Measurements from ENCODE around the gene GTF3C6. TPM values are rescaled to one million over a fixed set of nuclear protein-coding genes. Genes with fewer than 3 reads are reported as not detected.
A peak's percentile ranks its signal among the peaks of the same experiment; 100 is the strongest.

The GTF3C6 gene
- total RNA-seq, 3 donors from 2014 or later (not counting 1 experiment from before 2014, with no cell fraction given) = 28.2 to 36.0 (median 33.8) TPM

DNA sequence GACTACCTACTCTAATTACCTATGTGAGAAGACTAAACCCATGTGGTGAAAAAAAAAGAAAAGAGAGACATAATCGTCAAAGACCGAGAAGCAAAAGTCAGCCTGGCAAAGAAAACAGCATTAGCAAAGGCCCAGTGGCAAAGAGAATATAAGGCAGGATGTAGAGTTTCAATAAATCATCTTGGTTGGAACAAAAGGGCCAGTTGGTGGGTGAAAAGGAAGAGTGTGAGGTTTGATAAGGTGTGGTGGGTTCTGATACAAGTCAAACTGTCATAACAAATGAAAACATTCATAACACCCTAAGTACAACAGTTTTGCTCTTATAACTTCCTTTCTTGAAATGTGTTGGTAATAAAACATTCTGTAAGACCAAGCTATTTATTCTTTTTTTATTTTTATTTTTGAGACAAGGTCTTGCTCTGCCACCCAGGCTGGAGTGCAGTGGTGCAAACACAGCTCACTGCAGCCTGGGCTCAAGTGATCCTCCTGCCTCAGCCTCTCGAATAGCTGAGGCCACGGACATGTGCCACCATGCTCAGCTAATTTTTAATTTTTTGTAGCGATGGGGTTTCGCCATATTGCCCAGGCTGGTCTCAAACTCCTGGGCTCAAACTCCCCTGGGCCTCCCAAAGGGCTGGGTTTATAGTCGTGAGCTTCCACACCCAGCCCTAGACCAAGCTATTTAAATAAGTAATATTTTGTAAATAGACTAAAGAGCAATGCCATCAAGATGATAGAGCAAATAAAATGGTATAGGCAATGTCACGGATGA, 18.9 kb upstream of the GTF3C6 start:
- Mint-ChIP-seq H3K9me3 (no peaks in the 10 kb centered on the region), H3K36me3 (no peaks in the 10 kb centered on the region), H3K4me3 (no peak overlapping the region), H3K27me3 (ENCODE audit: low read depth in 2 of 2) (no peaks in the 10 kb centered on the region), H3K27ac (no peak overlapping the region), H3K4me1 (peaks cover 0 to 5% of the 10 kb centered on the region in 2 donors)
- peak in 1 of 3 donors; percentile 40 for ATAC-seq
- no peak for DNase-seq
- Histone ChIP-seq H3K4me3 (ENCODE audit: low read length) (no peak overlapping the region), H3K9me3 (ENCODE audit: control insufficient read depth, insufficient read depth, low read length) (no peaks in the 10 kb centered on the region), H3K27ac (ENCODE audit: low read length) (no peak overlapping the region), H3K4me1 (ENCODE audit: control insufficient read depth, insufficient read depth, low read length) (no peaks in the 10 kb centered on the region), H3K36me3 (ENCODE audit: control insufficient read depth, insufficient read depth, low read length) (no peaks in the 10 kb centered on the region), H3K27me3 (ENCODE audit: control insufficient read depth, insufficient read depth, low read length) (no peaks in the 10 kb centered on the region)
- TF ChIP-seq, protein P1, sequence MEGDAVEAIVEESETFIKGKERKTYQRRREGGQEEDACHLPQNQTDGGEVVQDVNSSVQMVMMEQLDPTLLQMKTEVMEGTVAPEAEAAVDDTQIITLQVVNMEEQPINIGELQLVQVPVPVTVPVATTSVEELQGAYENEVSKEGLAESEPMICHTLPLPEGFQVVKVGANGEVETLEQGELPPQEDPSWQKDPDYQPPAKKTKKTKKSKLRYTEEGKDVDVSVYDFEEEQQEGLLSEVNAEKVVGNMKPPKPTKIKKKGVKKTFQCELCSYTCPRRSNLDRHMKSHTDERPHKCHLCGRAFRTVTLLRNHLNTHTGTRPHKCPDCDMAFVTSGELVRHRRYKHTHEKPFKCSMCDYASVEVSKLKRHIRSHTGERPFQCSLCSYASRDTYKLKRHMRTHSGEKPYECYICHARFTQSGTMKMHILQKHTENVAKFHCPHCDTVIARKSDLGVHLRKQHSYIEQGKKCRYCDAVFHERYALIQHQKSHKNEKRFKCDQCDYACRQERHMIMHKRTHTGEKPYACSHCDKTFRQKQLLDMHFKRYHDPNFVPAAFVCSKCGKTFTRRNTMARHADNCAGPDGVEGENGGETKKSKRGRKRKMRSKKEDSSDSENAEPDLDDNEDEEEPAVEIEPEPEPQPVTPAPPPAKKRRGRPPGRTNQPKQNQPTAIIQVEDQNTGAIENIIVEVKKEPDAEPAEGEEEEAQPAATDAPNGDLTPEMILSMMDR (IDR thresholded peaks at IDR 0.05) = no peak
- intact Hi-C loops (cut with micrococcal nuclease) = no loop called here
- 54% methylated on average over 6 of the region's 8 CpGs for WGBS (ENCODE audit: insufficient coverage)

DNA sequence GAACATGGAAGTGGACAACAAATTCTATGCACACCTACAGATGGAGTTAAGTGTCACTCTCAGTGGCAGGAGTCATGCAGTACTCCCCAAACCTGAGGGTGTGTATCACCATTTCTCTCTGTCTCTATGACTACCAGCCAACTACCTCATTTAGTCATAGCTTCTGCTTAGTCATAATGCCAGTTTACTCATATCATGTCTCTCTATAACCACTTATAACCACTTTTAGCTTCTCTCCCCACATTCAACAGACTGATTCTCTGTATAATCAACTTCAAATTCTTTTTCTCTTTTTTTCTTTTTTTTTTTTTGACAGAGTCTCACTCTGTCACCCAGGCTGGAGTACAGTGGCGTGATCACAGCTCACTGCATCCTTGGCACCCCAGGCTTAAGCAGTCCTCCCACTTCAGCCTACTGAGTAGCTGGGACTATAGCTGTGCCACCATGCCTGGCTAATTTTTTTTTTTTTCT, 13.8 kb upstream of the GTF3C6 start:
- Mint-ChIP-seq H3K4me1 (no peaks in the 10 kb centered on the region), H3K27ac (no peak overlapping the region), H3K27me3 (ENCODE audit: low read depth in 2 of 2) (no peaks in the 10 kb centered on the region), H3K9me3 (no peaks in the 10 kb centered on the region), H3K4me3 (no peak overlapping the region), H3K36me3 (no peaks in the 10 kb centered on the region)
- DNase-seq = peak in 1 of 2 donors; percentile 38
- TF ChIP-seq, protein P1 (IDR thresholded peaks at IDR 0.05) = no peak
- H3K27ac ChIP-seq (ENCODE audit: low read length) = no peak overlapping the region
- no peaks in the 10 kb centered on the region for H3K9me3 ChIP-seq (ENCODE audit: control insufficient read depth, insufficient read depth, low read length)
- intact Hi-C loops (cut with micrococcal nuclease) = no loop called here
- H3K4me3 ChIP-seq (ENCODE audit: low read length) = no peak overlapping the region
- 47% methylated on average over 1 of the region's 1 CpG for WGBS (ENCODE audit: insufficient coverage)
- H3K4me1 ChIP-seq (ENCODE audit: control insufficient read depth, insufficient read depth, low read length) = no peaks in the 10 kb centered on the region
- no peaks in the 10 kb centered on the region for H3K27me3 ChIP-seq (ENCODE audit: control insufficient read depth, insufficient read depth, low read length)
- H3K36me3 ChIP-seq (ENCODE audit: control insufficient read depth, insufficient read depth, low read length) = no peaks in the 10 kb centered on the region
- ATAC-seq = peak; percentile 60 to 87 (median 85)

DNA sequence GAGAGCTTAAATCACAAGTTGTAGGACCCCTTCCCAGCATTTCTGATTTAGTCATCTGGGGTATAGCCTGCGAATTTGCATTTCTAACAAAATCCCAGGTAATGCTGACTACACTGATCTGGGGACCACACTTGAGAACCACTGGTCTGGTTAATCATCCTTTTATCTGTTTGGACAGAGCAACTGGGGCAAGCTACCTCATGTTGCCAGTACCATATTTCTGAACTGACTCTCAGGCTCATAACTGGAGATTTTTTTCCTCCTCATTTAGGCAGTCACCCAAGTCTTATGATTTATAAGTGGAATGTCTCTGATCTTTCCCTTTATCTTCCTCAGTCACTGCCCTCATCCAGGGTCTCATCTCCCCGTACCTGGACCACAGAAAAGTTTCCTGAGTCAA, 12.0 kb upstream of the GTF3C6 start:
- TF ChIP-seq, protein P1 (IDR thresholded peaks at IDR 0.05) = no peak
- intact Hi-C loops (cut with micrococcal nuclease) = no loop called here
- Mint-ChIP-seq H3K4me3 (no peak overlapping the region), H3K27me3 (ENCODE audit: low read depth in 2 of 2) (no peaks in the 10 kb centered on the region), H3K9me3 (no peaks in the 10 kb centered on the region), H3K4me1 (no peaks in the 10 kb centered on the region), H3K36me3 (no peaks in the 10 kb centered on the region), H3K27ac (no peak overlapping the region)
- no peak for DNase-seq
- Histone ChIP-seq H3K27ac (ENCODE audit: low read length) (no peak overlapping the region), H3K36me3 (ENCODE audit: control insufficient read depth, insufficient read depth, low read length) (no peaks in the 10 kb centered on the region), H3K27me3 (ENCODE audit: control insufficient read depth, insufficient read depth, low read length) (no peaks in the 10 kb centered on the region), H3K4me1 (ENCODE audit: control insufficient read depth, insufficient read depth, low read length) (no peaks in the 10 kb centered on the region), H3K4me3 (ENCODE audit: low read length) (no peak overlapping the region), H3K9me3 (ENCODE audit: control insufficient read depth, insufficient read depth, low read length) (no peaks in the 10 kb centered on the region)
- whole genome bisulfite sequencing (ENCODE audit: insufficient coverage) = 82% methylated on average over 2 of the region's 2 CpGs
- no peak for ATAC-seq
